GM18511 (cell line): ENCODE data around the gene GLUD2.
"Not testable (repeated sequence)": the region's sequence is repeated elsewhere in the genome, so short reads cannot be mapped to it uniquely, and the experiment has no call there.

Experiments used
- ATAC-seq: cut with Tn5 transposase; IDR thresholded peaks from one replicate; pipeline ENCODE4 v1.9.1; 2021; ENCODE audit warnings: mild to moderate bottlenecking, moderate library complexity; ENCODE audit not compliant: unreplicated experiment

GLUD2 gene

DNA sequence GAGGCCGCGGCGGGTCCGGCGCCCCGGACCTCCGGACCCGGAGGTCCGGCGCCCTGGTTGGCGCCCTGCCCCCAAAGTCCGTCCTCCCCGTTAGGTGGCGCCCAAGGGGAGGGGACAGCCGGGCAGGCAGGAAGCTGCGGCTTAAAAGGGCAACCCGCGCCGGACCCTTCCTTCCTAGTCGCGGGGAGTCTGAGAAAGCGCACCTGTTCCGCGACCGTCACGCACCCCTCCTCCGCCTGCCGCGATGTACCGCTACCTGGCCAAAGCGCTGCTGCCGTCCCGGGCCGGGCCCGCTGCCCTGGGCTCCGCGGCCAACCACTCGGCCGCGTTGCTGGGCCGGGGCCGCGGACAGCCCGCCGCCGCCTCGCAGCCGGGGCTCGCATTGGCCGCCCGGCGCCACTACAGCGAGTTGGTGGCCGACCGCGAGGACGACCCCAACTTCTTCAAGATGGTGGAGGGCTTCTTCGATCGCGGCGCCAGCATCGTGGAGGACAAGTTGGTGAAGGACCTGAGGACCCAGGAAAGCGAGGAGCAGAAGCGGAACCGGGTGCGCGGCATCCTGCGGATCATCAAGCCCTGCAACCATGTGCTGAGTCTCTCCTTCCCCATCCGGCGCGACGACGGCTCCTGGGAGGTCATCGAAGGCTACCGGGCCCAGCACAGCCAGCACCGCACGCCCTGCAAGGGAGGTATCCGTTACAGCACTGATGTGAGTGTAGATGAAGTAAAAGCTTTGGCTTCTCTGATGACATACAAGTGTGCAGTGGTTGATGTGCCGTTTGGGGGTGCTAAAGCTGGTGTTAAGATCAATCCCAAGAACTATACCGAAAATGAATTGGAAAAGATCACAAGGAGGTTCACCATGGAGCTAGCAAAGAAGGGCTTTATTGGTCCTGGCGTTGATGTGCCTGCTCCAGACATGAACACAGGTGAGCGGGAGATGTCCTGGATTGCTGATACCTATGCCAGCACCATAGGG, at the start of gene GLUD2:
TSS of gene GLUD2 (plus strand) at position 170 of the 979 bp plus-strand sequence. CDS start at position 245, 75 bp downstream.
- peak; percentile 76 for ATAC-seq

DNA sequence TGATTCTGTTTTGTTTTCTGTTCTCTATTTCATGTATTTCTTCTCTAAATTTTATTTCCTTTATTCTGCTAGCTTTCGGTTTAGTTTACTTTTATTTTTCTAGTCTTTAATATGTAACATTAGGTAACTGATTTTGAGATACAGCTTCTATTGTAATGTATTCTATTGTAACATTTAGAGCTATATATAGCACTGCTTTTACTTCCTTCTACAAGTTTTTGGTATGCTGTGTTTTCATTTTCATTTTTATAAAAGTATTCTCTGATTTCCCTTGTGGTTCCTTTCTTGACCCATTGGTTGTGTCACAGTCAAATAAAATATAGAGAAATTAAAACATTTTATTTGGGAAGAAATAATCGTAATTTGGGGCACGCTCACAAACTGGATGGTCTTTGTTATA, 48.0 kb upstream of the GLUD2 start:
- ATAC-seq: peak; percentile 70

DNA sequence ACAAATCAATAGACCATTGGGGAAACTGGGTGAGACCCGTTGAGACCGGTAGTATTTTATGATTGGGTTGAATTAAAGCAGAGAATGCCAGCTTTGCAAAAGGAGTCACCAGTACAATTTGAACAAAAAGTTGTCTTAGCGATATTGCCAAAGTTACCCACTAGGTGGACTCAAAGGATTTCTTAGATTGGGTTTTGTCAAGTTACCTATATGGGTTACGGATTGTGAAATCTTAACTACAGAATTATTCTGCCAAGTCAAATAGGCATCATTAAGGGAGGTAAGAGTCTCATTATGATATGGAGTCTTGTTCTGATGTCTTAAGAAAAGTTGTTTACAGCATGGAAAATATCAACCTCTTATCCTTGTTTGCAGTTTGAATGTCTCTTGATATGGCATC, 46.8 kb upstream of the GLUD2 start:
- ATAC-seq: peak; percentile 61

DNA sequence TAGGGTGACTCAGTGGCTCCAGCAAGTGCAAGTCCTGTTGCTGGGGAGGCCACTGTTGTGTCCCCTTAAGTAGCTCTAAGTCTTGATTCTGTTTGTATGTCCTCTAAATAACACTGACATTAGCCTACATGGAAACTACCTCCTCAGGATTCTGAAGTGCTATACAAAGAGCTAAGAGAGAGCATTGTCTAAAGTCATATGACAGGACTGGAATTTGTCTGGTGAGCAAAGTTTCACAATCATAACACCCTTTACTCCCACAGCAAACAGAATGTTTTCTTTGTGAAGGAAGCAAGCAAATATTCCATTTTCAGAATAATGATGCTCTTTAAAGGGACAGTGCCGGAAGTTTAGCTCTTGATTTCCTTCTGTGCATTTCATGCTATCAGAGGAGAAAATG, 38.5 kb upstream of the GLUD2 start:
- no peak for ATAC-seq

DNA sequence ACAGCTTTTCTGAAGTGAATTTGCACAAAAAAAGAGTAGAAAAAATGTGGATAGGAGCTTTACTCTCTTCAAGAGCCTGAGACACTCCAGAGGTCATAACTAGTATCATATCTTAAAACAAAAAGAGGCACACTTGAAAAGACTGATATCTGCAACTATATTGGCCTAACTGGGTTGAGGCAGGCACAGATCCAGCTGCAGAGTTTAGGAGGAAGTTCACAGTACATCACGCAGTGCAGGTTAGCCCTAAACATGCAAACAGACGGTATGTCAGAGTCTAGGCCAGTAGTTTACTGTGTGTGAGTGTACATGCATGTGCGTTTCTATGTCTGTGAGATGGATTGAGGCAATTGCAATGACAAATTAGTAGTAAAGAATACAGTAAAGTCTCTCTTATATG, 37.6 kb upstream of the GLUD2 start:
- ATAC-seq: no peak

- ATAC-seq: no peak
Measured at GRCh38 chrX:121010218-121010617, 37.2 kb upstream of the GLUD2 start.

- ATAC-seq: no peak
Measured at GRCh38 chrX:121011254-121011653, 36.2 kb upstream of the GLUD2 start.

GRCh38 chrX:121013897-121014455, 33.4 kb upstream of the GLUD2 start:
- no peak for ATAC-seq

- no peak for ATAC-seq
Measured at GRCh38 chrX:121014826-121015225, 32.6 kb upstream of the GLUD2 start.

DNA sequence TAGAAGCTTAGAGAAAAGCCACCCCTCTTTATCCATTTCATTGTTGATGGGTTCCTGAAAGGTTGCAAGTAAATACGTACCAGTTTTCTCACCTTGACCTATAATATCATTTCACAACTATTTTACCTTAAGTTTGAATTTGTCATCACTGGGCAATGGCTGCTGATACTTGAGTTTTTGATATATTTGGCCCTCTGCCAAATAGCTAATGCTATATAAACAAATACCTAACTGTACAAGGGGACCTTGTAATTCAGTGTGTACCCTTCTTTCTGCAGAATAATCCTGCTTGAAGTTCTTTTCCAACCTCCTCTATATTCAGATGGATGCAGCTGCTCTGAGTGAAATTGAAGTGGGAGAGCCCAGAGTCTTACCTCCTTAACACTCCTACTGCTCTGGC, 19.0 kb upstream of the GLUD2 start:
- ATAC-seq: no peak

- no peak for ATAC-seq
Measured at GRCh38 chrX:121030083-121030482, 17.3 kb upstream of the GLUD2 start.

- ATAC-seq: no peak
Measured at GRCh38 chrX:121032531-121032930, 14.9 kb upstream of the GLUD2 start.

- ATAC-seq: no peak
Measured at GRCh38 chrX:121036137-121036536, 11.3 kb upstream of the GLUD2 start.

DNA sequence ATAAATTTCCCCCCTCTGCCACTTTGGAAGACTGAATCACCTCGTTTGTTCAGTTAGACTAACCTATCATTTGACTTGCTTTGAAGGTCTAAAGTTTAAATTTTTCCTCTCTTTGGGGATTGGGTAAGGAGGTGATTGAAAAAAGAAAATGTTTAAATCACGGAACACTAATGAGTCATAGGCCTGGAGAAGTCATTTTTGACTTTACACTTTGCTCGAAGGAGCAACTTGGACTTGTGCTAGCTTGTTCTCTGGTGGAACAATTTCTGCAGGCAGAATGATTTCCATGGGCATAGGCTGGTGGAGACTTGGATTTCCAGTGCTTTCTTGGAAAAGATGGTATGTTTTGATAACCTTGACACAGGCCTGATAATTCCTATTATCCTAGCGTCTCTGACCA, 10.5 kb upstream of the GLUD2 start:
- ATAC-seq: no peak

- ATAC-seq: no peak
Measured at GRCh38 chrX:121050781-121051180, 3.4 kb downstream of the GLUD2 start.

DNA sequence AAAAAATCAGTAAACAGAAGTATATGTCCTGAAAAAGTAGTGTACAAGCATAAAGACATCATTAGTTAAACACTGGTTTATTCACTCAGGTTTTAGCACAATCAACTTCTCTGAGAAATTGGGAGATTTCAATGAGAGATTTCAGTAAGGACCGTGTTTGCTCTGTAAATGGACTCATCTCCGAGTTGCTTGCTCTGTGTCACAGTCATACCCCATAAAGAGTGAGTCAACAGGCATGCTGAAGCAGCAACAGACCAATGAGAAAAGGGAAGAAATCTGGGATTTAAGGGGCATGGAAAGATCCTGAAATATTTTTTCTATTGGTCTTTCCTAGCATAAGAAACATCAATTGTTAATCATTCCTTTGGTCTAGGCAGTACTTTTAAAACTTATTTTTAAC, 4.7 kb downstream of the GLUD2 start:
- ATAC-seq: no peak

DNA sequence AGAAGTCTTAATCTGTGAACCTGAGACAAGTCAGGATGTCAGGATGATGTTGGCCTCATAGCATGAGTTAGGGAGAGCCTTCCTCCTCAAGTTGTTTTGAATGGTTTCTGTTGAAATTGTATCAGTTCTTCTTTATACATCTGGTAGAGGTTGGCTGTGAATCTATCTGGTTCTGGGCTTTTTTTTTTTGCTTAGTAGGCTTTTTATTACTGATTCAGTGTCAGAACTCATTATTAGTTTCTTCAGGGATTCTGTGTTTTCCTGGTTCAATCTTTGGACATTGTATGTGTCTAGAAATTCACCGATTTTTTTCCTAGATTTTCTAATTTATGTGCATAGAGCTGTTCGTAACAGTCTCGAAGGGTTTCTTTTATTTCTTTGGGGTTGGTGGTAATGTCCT, 14.9 kb downstream of the GLUD2 start:
- no peak for ATAC-seq

- no peak for ATAC-seq
Measured at GRCh38 chrX:121064579-121064978, 17.2 kb downstream of the GLUD2 start.

DNA sequence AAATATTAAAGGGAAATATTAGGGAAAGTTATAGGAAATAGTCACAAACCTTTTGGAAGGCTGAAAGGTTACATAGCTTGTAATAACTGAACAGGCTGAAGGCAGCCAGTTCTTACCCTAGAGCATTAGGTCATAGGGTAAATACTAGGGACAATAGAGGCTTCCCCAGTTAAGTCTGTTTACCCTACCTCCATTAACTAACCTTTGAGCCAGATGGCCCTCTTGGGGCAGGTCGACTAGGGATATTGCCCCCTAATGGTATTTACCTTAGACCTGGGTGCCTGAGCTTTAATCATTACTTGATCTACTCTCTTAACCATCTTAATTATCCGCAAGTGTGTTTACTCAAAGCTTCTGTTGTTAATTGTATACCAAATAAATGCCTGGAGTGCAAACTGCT, 36.8 kb downstream of the GLUD2 start:
- not testable (repeated sequence) for ATAC-seq

GRCh38 chrX:121084903-121085611, 37.6 kb downstream of the GLUD2 start:
- no peak for ATAC-seq

DNA sequence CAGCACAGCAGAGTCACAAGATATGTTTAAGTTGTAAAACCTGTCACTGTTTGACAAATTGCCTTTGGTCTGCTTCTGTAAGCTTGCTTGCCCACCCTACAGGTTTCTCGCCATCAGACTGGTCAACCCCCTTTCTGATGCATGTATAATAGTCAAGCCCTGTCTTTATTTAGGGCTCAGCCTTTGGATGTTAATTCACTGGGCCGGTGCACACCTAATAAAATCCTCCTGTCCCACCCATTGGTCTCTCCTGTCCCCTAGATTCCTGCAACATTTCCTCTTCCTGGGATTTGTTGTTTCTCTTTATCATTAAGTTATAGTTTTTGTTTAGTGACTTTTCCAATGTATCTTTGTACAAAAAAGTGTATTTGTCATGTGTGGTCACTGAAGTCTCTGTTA, 38.2 kb downstream of the GLUD2 start:
- ATAC-seq: no peak

GRCh38 chrX:121093011-121093410, 45.6 kb downstream of the GLUD2 start:
- ATAC-seq: no peak
